Astrocyte of the spinal cord (primary cell): Measurements from ENCODE around the gene HNRNPA1.
A peak's percentile ranks its signal among the peaks of the same experiment; 100 is the strongest.
"Not testable (repeated sequence)": the region's sequence is repeated elsewhere in the genome, so short reads cannot be mapped to it uniquely, and the experiment has no call there.

Source experiments
- DNase-seq: peaks from one replicate; pipeline ENCODE4 v3.0.0; 2011; ENCODE audit warnings: low read depth, low spot score
- H3K4me3 ChIP-seq: 2 replicates; pipeline ENCODE4 v1.5.1; 2011; ENCODE audit warnings: low read depth, mild to moderate bottlenecking, low read length, moderate library complexity
- in situ Hi-C: cut with HindIII; loops from 2 replicates; pipeline ENCODE4 v1.10.0; 2017; ENCODE audit warnings: low sequenced_read_pairs
- TF ChIP-seq, protein P1 (sequence below): IDR thresholded peaks from 2 replicates; pipeline ENCODE4 v1.5.1; 2012; ENCODE audit warnings: low read depth, mild to moderate bottlenecking, low read length, inconsistent platforms

Gene HNRNPA1

DNA sequence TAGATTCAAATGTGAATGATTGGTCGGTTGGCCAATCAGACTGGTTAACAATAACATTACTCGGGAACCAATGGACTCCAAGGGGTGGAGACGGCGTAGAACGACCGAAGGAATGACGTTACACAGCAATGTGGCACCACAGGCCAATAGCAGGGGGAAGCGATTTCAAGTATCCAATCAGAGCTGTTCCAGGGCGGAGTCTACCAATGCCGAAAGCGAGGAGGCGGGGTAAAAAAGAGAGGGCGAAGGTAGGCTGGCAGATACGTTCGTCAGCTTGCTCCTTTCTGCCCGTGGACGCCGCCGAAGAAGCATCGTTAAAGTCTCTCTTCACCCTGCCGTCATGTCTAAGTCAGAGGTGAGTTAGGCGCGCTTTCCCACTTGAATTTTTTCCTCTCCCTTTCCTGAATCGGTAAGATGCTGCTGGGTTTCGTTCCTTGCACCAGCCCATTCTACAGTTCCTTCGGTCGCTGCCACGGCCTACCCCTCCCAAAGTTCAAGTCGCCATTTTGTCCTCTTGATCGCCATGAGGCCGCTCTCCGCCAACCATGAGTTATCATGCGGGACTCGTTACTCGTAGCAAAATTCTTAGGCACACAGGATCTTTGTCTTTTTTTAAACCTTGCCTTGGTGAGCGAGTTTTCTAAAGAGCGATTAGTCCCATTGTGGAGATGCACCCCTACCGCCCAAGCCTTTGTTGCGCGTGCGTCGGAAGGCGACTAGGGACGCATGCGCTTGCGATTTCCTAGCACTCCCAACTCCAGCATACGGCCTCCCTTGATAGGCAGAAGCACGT, at the start of gene HNRNPA1:
Gene HNRNPA1 (plus strand): TSS at position 259 of the 793 bp plus-strand sequence. CDS start 82 bp downstream, at position 341.
- peak; percentile 100 for DNase-seq
- TF ChIP-seq, protein P1, sequence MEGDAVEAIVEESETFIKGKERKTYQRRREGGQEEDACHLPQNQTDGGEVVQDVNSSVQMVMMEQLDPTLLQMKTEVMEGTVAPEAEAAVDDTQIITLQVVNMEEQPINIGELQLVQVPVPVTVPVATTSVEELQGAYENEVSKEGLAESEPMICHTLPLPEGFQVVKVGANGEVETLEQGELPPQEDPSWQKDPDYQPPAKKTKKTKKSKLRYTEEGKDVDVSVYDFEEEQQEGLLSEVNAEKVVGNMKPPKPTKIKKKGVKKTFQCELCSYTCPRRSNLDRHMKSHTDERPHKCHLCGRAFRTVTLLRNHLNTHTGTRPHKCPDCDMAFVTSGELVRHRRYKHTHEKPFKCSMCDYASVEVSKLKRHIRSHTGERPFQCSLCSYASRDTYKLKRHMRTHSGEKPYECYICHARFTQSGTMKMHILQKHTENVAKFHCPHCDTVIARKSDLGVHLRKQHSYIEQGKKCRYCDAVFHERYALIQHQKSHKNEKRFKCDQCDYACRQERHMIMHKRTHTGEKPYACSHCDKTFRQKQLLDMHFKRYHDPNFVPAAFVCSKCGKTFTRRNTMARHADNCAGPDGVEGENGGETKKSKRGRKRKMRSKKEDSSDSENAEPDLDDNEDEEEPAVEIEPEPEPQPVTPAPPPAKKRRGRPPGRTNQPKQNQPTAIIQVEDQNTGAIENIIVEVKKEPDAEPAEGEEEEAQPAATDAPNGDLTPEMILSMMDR = no peak
- in situ Hi-C loops = no loop called here
- peak within 1 kb of the TSS; percentile 97 for H3K4me3 ChIP-seq

DNA sequence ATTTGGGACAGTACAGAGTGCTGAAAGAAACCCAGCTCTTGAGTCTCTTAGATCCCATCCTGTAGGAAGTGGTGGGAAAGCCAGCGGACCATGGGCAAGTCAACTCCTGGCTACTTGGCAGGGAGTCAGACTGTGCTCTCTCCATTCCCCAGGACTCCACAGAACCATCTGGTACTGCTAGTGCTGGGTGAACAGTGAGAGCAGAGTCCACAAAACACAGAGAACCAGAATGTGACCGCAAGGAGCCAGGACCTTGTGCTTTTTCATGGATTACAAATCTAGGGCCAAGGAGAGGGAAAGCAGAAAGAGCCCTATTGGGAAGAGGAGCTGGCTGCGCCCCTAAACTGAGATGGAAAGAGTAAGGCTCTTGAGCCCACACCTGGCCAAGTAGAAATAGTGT, 49.3 kb upstream of the HNRNPA1 start:
- DNase-seq, in situ Hi-C loops: not testable (repeated sequence)

DNA sequence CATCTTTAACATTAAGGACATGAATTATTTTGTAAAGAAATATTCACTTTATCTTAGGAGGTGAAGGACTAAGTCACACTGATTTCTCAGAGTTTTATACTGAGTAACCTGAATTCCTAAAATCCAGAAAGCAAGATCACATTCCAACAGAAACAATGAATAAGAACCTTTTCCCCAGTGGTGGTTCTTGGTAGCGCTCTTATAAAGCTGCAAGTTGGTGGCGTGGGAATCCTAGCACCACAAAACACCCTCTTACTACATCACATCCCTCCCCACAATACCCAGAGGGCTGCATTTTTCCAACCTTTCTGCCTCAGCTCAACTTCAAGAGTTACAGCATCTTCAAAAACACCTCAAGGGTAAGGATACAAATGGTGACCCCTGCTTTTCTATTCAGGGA, 47.7 kb upstream of the HNRNPA1 start:
- no peak overlapping the region for H3K4me3 ChIP-seq
- in situ Hi-C loops = no loop called here
- TF ChIP-seq, protein P1 = no peak
- peak; percentile 52 for DNase-seq

More for the DNA sequence above, 49.3 kb upstream of the HNRNPA1 start:
- not testable (repeated sequence) for H3K4me3 ChIP-seq

DNA sequence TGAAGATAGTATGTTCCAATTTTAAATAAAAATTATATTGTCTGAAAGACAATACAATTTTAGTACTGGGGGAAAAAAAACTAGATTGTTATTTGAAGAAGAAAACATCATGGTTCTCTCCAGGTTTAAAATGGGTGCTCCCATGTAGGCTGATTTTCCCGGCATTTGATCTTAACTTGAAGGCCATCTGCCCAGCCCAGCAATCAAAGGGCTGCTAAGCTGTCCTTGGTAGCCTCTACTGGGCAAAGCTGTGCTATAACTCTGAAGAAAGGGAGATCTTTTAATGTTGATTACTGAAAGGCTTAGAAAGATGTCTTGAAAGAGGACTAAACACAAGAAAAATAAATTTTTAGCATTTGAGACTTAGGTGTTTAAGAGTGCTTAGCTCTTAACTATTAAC, 42.0 kb upstream of the HNRNPA1 start:
- DNase-seq = no peak
- no peak overlapping the region for H3K4me3 ChIP-seq
- TF ChIP-seq, protein P1 = no peak
- in situ Hi-C loops = no loop called here

DNA sequence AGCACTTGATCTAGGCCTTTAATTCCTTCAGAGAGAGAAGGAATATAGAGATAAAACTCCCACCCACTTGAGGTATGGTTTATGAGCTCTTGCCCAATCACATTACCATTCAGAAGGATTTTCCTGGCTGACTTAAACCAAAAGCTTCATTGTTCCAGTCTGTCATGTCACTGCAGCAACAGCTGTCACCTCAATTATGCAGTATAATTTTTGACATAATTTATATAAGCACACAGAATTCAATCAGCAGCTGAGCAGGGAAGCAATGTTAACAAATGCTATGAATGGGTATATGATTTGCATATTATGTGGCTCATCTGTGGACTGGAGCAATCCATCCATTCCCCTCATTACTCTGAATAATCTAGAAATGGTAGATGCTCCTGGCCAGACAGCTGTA, 40.9 kb upstream of the HNRNPA1 start:
- H3K4me3 ChIP-seq = no peak overlapping the region
- in situ Hi-C loops = no loop called here
- no peak for DNase-seq
- TF ChIP-seq, protein P1 = no peak

DNA sequence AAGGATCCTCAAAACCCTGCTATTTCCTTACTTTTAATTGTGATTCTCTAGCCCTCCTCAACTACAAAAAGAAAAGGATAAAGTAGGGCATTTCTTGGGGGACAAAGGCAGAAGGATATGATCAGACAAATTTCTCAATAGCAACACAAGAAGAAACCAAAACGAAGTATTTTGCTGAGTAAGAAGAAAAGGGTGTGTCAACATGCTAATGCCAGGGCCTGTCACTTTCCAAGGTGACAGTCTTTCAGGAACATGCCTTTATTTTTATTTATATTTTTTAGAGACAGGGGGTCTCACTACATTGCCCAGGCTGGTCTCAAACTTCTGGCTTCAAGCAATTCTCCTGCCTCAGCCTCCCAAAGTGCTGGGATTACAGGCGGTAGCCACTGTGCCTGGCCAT, 40.4 kb upstream of the HNRNPA1 start:
- H3K4me3 ChIP-seq = no peak overlapping the region
- DNase-seq = no peak
- in situ Hi-C loops = no loop called here
- TF ChIP-seq, protein P1 = no peak

DNA sequence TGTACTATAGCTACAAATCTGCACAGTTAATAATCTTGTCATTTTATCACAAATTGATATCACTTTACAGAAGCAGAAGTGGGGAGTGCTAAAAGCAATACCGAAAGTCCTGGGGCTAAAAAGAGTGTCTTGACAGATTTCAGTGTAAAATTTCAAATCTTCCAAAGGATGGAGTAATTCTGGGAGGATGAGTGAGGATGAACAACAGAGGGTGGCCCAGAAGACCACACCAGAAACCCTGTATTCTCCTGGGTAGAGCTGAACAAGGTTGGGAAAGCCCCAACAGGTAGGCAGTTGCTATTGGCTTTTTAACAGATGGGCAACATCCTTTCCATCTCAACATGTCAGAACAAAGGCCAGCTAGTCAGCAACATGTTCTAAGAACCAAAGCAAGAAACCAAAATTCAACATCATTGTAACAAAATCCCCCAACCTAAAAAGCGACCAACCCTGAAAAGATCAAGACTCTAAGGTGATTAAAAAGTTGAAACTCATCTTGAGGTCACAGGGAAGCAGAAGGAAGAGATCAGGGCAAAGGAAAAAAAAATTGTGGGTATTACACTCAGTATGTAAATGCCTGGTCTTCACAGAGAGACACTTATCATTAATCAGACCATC, 39.4 kb upstream of the HNRNPA1 start:
- H3K4me3 ChIP-seq = no peak overlapping the region
- no peak for DNase-seq
- in situ Hi-C loops = no loop called here
- TF ChIP-seq, protein P1 = no peak
